Esophagus (tissue), 2 donors: ENCODE measurements around the gene GK. TPM values are rescaled to one million over a fixed set of nuclear protein-coding genes. Genes with fewer than 3 reads are reported as not detected.
"Not testable (repeated sequence)": the region's sequence is repeated elsewhere in the genome, so short reads cannot be mapped to it uniquely, and the experiment has no call there.

Experiments
- H3K27ac ChIP-seq, 2 donors: one replicate each; pipeline ENCODE4 v1.5.1; 2013; ENCODE audit warnings: low read depth in 2 of 2, mild to moderate bottlenecking in 2 of 2, inconsistent platforms in 1 of 2, low read length in 1 of 2, moderate library complexity in 1 of 2
- H3K27me3 ChIP-seq, 2 donors: one replicate each; pipeline ENCODE4 v1.6.1; 2013; ENCODE audit warnings: low read length in 2 of 2, control low read depth in 1 of 2, mild to moderate bottlenecking in 1 of 2; ENCODE audit not compliant: insufficient read depth in 2 of 2, control insufficient read depth in 1 of 2
- H3K36me3 ChIP-seq, 2 donors: one replicate each; pipeline ENCODE4 v1.6.1; 2013; ENCODE audit warnings: low read length in 1 of 2; ENCODE audit not compliant: control insufficient read depth in 2 of 2, insufficient read depth in 2 of 2
- H3K4me1 ChIP-seq, 2 donors: one replicate each; pipeline ENCODE4 v1.6.1; 2013; ENCODE audit warnings: low read length in 1 of 2; ENCODE audit not compliant: control insufficient read depth in 2 of 2, insufficient read depth in 2 of 2
- H3K4me3 ChIP-seq, 2 donors: one replicate each; pipeline ENCODE4 v1.5.1; 2013; ENCODE audit warnings: low read length in 2 of 2, mild to moderate bottlenecking in 2 of 2, low read depth in 1 of 2, moderate library complexity in 1 of 2
- H3K9me3 ChIP-seq, 2 donors: one replicate each; pipeline ENCODE4 v1.6.1; 2013; ENCODE audit warnings: mild to moderate bottlenecking in 2 of 2, low read depth in 1 of 2, low read length in 1 of 2, moderate library complexity in 1 of 2; ENCODE audit not compliant: control insufficient read depth in 2 of 2, insufficient read depth in 1 of 2
- WGBS, 2 donors: extraction: QIAGEN DNeasy Blood & Tissue Kit; methylation state at CpG; one replicate each; pipeline ENCODE4 v1.1.7; 2013; 5-methylcytosine and 5-hydroxymethylcytosine counted together
- polyA plus RNA-seq, 2 donors: library from polyadenylated mRNA; stranded (reverse); fragments of 200-250 nt; gene quantifications; one replicate each; pipeline ENCODE4 v1.2.3, GENCODE V29; 2013
- donor health status: healthy with polysubstance abuse.
- donor health status: Bipolar disorder and iron deficiency.

GK gene
- polyA plus RNA-seq, 2 donors = 3.4 to 6.9 TPM

DNA sequence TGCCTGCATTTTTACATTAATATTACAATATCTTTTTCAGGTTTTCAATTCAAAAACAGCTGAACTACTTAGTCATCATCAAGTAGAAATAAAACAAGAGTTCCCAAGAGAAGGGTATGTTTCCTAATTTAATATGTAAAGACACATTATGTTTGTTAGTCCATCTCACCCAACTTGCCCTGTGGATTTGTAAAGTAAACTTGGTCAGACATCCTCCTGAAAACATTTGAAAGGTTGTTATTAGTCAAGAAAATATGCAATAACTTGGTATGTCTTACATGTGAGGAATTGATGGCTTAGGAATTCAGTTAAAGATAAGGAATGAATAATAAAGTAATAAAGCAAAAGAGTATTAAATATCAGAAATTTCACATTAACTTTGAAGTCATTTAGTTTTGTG lies 12.2 kb downstream of the GK start:
- H3K27ac ChIP-seq = no peak overlapping the region
- H3K9me3 ChIP-seq = no peaks in the 10 kb centered on the region
- H3K4me1 ChIP-seq = no peaks in the 10 kb centered on the region
- H3K27me3 ChIP-seq = no peaks in the 10 kb centered on the region
- H3K36me3 ChIP-seq = no peaks in the 10 kb centered on the region
- H3K4me3 ChIP-seq = no peak overlapping the region

DNA sequence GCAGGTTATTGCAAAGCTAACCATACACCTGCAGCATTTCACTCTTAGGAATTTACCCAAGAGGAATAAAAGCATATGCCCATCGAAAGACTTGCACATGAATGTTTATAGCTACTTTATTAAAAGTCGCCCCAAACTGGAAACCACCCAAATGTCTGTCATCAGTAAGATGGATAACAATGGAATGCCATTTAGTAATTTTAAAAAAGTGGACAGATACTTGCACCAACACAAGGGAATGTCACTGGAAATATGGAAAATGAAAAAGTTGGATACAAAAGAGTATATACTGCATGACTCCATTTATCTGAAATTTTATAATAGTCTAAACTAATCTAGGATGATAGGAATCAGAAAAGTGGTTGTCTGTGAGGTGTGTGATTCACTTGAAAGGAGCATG lies 12.9 kb downstream of the GK start:
- no peak overlapping the region for H3K4me3 ChIP-seq
- 76 to 82% methylated on average over 2 of the region's 2 CpGs for WGBS, 2 donors
- H3K9me3 ChIP-seq = no peaks in the 10 kb centered on the region
- no peaks in the 10 kb centered on the region for H3K36me3 ChIP-seq
- no peaks in the 10 kb centered on the region for H3K27me3 ChIP-seq
- H3K27ac ChIP-seq = no peak overlapping the region
- H3K4me1 ChIP-seq = no peaks in the 10 kb centered on the region

DNA sequence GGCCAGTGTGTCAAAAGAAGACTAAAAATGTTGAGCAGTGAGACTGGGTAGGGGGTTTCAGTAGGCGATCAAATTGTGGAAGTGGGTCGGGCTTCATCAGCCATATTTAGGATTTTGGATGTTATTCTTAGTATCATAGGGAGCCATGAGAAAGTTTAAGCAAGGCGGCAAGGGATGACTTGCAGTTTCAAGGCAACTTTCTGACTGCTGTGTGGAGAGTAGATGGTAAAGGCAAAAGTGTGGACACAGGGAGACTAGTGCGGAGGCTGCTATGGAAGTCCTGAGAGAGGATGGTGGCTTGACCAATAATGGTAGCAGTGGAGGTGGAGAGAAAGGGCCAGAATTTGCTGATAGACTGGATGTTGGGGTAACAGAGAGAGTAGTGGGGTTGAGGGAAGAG lies 15.4 kb downstream of the GK start:
- no peaks in the 10 kb centered on the region for H3K36me3 ChIP-seq
- no peaks in the 10 kb centered on the region for H3K4me1 ChIP-seq
- WGBS, 2 donors = 95 to 97% methylated on average over 4 of the region's 4 CpGs
- no peaks in the 10 kb centered on the region for H3K27me3 ChIP-seq
- no peak overlapping the region for H3K27ac ChIP-seq
- no peaks in the 10 kb centered on the region for H3K9me3 ChIP-seq
- H3K4me3 ChIP-seq = no peak overlapping the region

DNA sequence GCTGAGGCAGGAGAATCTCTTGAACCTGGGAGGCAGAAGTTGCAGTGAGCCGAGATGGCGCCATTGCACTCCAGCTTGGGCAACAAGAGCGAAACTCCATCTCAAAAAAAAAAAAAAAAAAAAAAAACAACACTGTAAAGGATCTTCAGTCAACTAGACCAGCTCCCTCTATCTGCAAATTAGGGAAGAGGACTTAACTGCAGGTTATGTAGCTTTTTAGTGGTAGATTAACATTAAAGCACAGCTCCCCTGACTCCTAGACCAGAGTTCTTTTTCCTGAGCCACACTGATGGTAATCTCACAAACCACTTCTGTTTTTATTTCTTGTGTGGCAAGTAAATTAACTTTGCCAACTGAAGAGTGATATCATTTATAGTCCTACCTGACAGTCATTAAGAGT lies 18.0 kb downstream of the GK start:
- H3K27me3 ChIP-seq, H3K9me3 ChIP-seq, H3K4me1 ChIP-seq, H3K36me3 ChIP-seq, H3K4me3 ChIP-seq, H3K27ac ChIP-seq: not testable (repeated sequence)
- WGBS, 2 donors = 96 to 98% methylated on average over 3 of the region's 3 CpGs

DNA sequence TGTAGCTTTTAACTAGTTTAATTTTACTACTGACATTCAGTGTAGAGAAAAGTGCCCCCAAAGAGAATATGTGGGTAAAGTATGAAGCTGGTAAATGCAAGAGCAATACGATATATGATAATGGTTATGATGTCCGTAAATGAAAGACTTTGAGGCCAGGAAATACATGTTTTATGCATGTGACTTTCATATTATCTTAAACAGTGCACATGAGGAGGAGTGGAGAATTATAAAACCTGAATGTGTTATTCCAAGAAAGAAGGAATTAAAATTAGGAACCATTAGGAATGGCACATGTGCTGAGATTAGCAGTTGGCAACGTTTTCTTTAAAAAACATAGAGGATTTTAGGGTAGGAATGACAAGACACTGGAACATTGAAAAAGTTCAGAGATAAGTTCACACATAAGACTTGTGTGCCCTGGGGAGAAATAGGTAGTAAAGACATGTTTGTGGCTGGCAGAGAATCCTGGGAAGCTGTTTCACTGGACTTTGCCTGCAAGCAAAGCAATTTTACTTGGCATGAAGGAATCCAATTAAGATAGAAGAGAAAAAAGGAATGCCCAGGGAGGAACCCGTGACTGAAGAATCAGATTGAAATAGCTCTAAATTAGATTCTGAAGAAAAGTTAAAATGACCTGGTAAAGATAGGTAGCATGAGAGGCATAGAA lies 20.0 kb downstream of the GK start:
- no peaks in the 10 kb centered on the region for H3K27me3 ChIP-seq
- no peaks in the 10 kb centered on the region for H3K36me3 ChIP-seq
- no peak overlapping the region for H3K27ac ChIP-seq
- no peaks in the 10 kb centered on the region for H3K9me3 ChIP-seq
- no peak overlapping the region for H3K4me3 ChIP-seq
- WGBS, 2 donors = 55 to 56% methylated on average over 4 of the region's 4 CpGs
- no peaks in the 10 kb centered on the region for H3K4me1 ChIP-seq

DNA sequence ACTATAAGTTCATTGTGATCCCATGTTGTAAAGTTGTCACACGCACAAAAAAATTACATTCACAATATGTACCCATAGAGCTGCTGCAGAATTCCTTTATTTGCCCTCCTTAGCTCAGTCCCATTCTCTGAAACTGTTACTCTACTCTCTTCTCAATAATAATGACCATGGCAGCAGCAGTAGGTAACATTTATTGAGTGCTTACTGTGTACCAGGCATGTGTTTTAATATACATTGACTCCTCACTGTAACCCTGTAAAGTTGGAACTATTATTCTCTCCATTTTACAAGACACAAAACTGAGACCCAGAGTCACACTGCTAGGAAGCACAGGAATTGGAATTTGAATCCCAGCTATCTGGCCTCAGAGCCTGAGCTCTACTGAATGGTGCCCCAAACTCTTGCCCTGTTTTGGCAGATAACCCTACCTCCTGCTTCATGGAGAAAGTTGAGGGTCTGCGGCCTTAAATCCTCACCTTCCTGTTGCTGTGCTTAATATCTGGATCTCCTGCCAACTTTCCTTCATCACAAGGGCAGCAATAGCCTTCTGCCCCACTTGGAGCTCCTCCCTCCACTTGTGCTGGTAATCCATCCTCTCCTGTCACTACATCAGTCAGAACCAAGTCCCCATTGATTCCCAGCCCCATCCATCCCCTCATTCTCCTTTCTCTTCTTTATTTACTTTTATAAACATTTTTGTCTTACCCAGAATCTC lies 20.8 kb downstream of the GK start:
- WGBS, 2 donors = 76 to 78% methylated on average over 2 of the region's 2 CpGs
- Histone ChIP-seq H3K27ac (no peak overlapping the region), H3K4me1 (no peaks in the 10 kb centered on the region), H3K4me3 (no peak overlapping the region), H3K9me3 (no peaks in the 10 kb centered on the region), H3K36me3 (no peaks in the 10 kb centered on the region), H3K27me3 (no peaks in the 10 kb centered on the region)

DNA sequence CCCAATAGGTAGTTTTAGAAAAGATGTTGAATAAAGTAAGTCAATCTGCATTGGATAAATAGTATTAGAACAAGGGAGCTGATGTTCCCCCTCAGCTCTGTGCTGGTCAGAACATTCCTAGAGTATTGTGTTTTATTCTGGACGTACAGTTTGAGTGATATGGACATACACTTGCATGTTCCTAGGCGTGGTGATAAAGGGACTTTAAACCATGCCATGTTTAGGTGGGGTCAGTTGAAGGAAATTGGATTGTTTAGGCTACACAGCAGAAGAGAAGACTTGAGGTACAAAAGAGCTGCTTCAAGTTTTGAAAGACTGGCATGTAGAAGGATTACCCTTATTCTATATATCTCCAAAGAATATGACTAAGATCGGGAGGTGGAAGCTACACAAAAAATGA lies 21.6 kb downstream of the GK start:
- no peak overlapping the region for H3K4me3 ChIP-seq
- H3K27me3 ChIP-seq = no peaks in the 10 kb centered on the region
- WGBS, 2 donors = 74 to 90% methylated on average over 3 of the region's 3 CpGs
- no peaks in the 10 kb centered on the region for H3K9me3 ChIP-seq
- H3K4me1 ChIP-seq = no peaks in the 10 kb centered on the region
- H3K36me3 ChIP-seq = no peaks in the 10 kb centered on the region
- no peak overlapping the region for H3K27ac ChIP-seq

DNA sequence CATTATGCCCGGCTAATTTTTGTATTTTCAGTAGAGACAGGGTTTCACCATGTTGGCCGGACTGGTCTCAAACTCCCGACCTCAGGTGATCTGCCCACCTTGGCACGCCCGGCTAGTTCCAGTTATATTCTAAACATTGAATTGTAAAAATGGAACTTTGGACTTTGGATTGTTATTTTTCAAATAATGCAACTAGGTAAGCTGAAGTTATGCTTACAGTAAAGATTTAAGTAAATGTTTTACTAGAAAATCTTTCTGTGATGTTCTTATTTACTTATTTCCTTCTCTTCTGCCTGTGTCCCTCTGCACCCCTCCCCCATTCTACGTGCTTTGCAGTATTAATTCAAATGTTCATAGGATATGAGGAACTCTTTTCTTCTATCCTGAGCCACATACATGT lies 26.1 kb downstream of the GK start:
- Histone ChIP-seq H3K4me3 (no peak overlapping the region), H3K4me1 (no peaks in the 10 kb centered on the region), H3K36me3 (no peaks in the 10 kb centered on the region), H3K9me3 (no peaks in the 10 kb centered on the region), H3K27ac (no peak overlapping the region), H3K27me3 (no peaks in the 10 kb centered on the region)
- WGBS, 2 donors = 71 to 96% methylated on average over 6 of the region's 6 CpGs

DNA sequence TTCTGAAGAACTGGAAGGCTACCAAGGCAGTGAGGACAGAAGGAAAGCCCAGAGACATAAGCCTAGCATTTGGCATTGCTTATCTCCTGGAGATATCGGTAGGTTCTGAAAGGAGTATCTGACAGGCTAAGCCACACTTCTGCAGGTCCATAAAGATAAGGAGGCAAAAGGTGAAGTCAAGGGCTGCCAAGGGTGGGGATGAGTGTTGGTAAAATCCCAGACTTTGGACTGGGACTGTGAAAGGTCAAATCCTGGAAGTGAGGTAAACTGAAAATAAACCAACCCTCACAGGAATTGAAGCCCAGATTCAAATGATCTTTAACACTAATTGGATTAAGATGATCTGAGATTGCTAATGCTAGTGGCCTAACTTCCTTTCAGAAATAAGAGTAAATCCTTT lies 27.4 kb downstream of the GK start:
- Histone ChIP-seq H3K4me1 (no peaks in the 10 kb centered on the region), H3K4me3 (no peak overlapping the region), H3K27ac (no peak overlapping the region), H3K36me3 (no peaks in the 10 kb centered on the region), H3K9me3 (no peaks in the 10 kb centered on the region), H3K27me3 (no peaks in the 10 kb centered on the region)
- WGBS, 2 donors = 81 to 87% methylated on average over 1 of the region's 1 CpG

DNA sequence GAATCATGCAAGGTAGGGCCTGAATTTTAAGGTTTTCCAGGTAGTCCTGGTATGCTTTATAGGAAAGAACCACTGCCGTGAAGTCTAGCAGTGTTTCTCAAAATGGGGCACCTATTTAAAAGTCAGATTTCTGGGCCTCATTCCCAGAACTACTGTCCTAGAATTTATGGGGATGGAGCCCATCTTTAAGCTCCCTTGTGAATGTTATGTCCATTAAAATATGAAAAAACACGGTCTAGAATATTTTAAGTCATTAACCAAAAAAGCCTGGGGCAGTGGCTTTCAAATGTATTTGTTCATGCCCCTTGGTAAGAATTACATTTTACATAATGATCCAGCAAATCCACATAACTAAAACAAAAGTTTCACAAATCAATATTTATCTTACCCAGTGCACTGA lies 35.4 kb downstream of the GK start:
- no peaks in the 10 kb centered on the region for H3K9me3 ChIP-seq
- no peaks in the 10 kb centered on the region for H3K36me3 ChIP-seq
- no peaks in the 10 kb centered on the region for H3K4me1 ChIP-seq
- WGBS, 2 donors = 39 to 60% methylated on average over 2 of the region's 2 CpGs
- no peak overlapping the region for H3K27ac ChIP-seq
- no peak overlapping the region for H3K4me3 ChIP-seq
- no peaks in the 10 kb centered on the region for H3K27me3 ChIP-seq
